ENCODE data around the gene C14orf93. TPM values are rescaled to one million over a fixed set of nuclear protein-coding genes. Genes with fewer than 3 reads are reported as not detected.

Gene C14orf93
- total and polyA plus RNA-seq, 2 experiments from 2014 or later = 6.7 to 26.3 TPM

- H3K9me3 ChIP-seq (ENCODE audit: low read depth) = no peaks in the 10 kb centered on the region
- no peak overlapping the region for H3K4me3 ChIP-seq
- H3K27ac ChIP-seq = peak overlapping the region; percentile 30
- H3K4me1 ChIP-seq (ENCODE audit: low read depth) = peaks cover 4% of the 10 kb centered on the region
- DNase-seq (ENCODE audit: low read depth in 1 of 2, low spot score in 1 of 2) = no peak
- H3K27me3 ChIP-seq = no peaks in the 10 kb centered on the region
- H3K36me3 ChIP-seq = peaks cover 8% of the 10 kb centered on the region
- TF ChIP-seq CTCF (IDR thresholded peaks at IDR 0.05; ENCODE audit: low read depth, low read length) = no peak
Measured at GRCh38 chr14:23024612-23025075, 14.7 kb upstream of the C14orf93 start.

DNA sequence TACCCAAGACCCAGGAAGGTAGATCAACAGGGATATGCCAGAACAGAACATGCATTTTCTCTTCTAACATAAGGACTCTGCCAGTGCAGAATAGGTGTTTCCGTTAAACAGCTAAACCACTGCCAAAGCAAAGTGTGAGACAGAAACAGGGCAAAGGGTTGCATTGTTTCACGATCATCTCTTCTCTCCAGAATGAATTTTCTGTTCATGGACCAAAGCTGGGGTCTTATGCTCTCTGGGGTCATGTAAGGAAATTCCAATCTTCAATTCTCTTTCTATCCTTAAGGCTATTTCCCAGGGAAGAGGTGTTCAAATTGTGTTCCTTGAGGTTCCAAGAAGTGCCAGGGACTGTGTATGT lies 13.8 kb upstream of the C14orf93 start:
- peaks cover 5% of the 10 kb centered on the region for H3K36me3 ChIP-seq
- DNase-seq (ENCODE audit: low read depth in 1 of 2, low spot score in 1 of 2) = no peak
- no peak overlapping the region for H3K27ac ChIP-seq
- no peak overlapping the region for H3K4me3 ChIP-seq
- H3K9me3 ChIP-seq (ENCODE audit: low read depth) = no peaks in the 10 kb centered on the region
- H3K27me3 ChIP-seq = no peaks in the 10 kb centered on the region
- TF ChIP-seq CTCF (IDR thresholded peaks at IDR 0.05; ENCODE audit: low read depth, low read length) = no peak
- H3K4me1 ChIP-seq (ENCODE audit: low read depth) = peaks cover 4% of the 10 kb centered on the region

DNA sequence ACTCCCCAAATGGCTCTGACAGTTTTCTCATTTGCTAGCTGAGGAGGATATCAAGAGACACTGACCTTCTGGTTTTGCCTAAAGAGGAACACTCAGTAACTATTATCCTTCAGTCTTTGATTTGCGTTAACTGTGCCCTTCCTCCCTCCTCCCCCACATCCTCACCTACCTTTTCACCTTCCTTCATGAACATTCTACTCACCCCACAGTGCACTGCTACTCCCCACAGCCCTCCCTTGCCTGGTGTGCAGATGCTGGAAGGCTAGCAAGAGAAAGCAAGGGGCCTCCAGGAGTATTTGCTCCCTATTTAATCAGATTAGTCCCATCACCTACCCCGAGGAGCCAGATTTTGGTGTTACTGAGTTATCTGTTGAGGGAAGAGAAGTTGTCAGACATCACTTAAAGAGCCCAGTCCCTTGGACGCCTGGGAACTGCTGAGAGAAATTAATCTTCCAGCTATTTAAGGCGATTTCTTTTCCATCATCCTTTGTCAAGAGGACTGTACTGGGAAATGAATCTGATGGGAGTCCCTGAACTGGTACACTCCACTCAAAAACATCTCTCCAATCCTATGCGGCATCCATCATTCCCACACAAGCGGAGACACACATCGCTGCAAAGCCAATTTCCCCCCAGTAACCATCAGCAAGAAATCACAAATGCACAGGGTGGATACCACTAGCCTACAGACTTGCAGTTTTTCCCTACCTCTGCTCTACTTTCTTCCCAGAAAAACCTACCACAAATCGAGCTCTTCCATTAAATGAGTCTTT lies 13.3 kb upstream of the C14orf93 start:
- Histone ChIP-seq H3K4me1 (ENCODE audit: low read depth) (peaks cover 4% of the 10 kb centered on the region), H3K27me3 (no peaks in the 10 kb centered on the region), H3K9me3 (ENCODE audit: low read depth) (no peaks in the 10 kb centered on the region), H3K36me3 (no peaks in the 10 kb centered on the region), H3K27ac (peak overlapping the region; percentile 39), H3K4me3 (no peak overlapping the region)
- DNase-seq (ENCODE audit: low read depth in 1 of 2, low spot score in 1 of 2) = no peak
- no peak for TF ChIP-seq CTCF (IDR thresholded peaks at IDR 0.05; ENCODE audit: low read depth, low read length)

DNA sequence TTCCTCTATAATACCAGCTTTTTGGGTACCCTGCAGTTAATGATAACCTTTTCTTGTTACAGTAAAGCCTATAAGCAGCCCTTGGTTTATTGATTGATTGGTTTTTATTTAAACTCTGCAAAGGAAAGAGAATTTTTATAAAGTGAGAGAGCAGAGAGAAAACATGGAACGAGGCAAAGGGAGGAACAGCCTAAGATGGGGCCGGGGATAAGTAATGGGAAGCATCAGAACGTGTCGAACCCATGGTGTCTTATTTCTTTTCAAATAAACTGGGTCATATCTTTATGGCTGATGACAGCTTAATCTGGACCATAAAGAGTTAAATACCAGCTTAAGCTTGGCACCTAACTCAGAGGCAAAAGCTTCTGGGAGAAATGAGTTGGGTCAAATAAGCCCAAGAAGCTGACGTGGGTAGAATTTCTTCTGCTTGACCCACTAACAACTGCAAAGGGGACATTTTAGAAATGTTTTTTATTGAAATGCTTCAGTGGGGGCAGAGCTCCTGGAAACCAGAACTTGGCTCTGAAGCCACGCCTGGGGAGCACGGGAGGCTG lies 12.0 kb upstream of the C14orf93 start:
- H3K4me1 ChIP-seq (ENCODE audit: low read depth) = peaks cover 4% of the 10 kb centered on the region
- H3K27me3 ChIP-seq = no peaks in the 10 kb centered on the region
- H3K9me3 ChIP-seq (ENCODE audit: low read depth) = no peaks in the 10 kb centered on the region
- H3K36me3 ChIP-seq = no peaks in the 10 kb centered on the region
- H3K27ac ChIP-seq = no peak overlapping the region
- no peak overlapping the region for H3K4me3 ChIP-seq
- no peak for DNase-seq (ENCODE audit: low read depth in 1 of 2, low spot score in 1 of 2)
- TF ChIP-seq CTCF (IDR thresholded peaks at IDR 0.05; ENCODE audit: low read depth, low read length) = no peak

GRCh38 chr14:23021434-23021833 lies 11.5 kb upstream of the C14orf93 start:
- Histone ChIP-seq H3K9me3 (ENCODE audit: low read depth) (no peaks in the 10 kb centered on the region), H3K27ac (no peak overlapping the region), H3K4me3 (no peak overlapping the region), H3K36me3 (no peaks in the 10 kb centered on the region), H3K27me3 (no peaks in the 10 kb centered on the region), H3K4me1 (ENCODE audit: low read depth) (peaks cover 4% of the 10 kb centered on the region)
- no peak for TF ChIP-seq CTCF (IDR thresholded peaks at IDR 0.05; ENCODE audit: low read depth, low read length)
- DNase-seq (ENCODE audit: low read depth in 1 of 2, low spot score in 1 of 2) = no peak
